ENCODE results near the gene NUDC.

- TF ChIP-seq, protein P1, sequence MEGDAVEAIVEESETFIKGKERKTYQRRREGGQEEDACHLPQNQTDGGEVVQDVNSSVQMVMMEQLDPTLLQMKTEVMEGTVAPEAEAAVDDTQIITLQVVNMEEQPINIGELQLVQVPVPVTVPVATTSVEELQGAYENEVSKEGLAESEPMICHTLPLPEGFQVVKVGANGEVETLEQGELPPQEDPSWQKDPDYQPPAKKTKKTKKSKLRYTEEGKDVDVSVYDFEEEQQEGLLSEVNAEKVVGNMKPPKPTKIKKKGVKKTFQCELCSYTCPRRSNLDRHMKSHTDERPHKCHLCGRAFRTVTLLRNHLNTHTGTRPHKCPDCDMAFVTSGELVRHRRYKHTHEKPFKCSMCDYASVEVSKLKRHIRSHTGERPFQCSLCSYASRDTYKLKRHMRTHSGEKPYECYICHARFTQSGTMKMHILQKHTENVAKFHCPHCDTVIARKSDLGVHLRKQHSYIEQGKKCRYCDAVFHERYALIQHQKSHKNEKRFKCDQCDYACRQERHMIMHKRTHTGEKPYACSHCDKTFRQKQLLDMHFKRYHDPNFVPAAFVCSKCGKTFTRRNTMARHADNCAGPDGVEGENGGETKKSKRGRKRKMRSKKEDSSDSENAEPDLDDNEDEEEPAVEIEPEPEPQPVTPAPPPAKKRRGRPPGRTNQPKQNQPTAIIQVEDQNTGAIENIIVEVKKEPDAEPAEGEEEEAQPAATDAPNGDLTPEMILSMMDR (IDR thresholded peaks at IDR 0.05 in 8 of 11, conservative IDR thresholded peaks at IDR 0.05 in 3 of 11): no peak
- TF ChIP-seq POLR2A (IDR thresholded peaks at IDR 0.05) (no peak), POLR2AphosphoS5 (IDR thresholded peaks at IDR 0.05) (no peak)
These were observed 43.7 kb downstream of the NUDC start for GRCh38 chr1:26965213-26965612.
